GM23338 (cell line): ENCODE measurements around the gene NECAP2. TPM values are rescaled to one million over a fixed set of nuclear protein-coding genes. Genes with fewer than 3 reads are reported as not detected.

Experiments
- ATAC-seq: fragments of 200-7000 bp; cut with Tn5 transposase; 3 replicates; pipeline ENCODE4 v1.9.1; 2020
- DNase-seq: peaks from one replicate; pipeline ENCODE4 v3.0.0-alpha.2; 2015; ENCODE audit warnings: low spot score
- H2AFZ ChIP-seq: fragments of 200-600 bp; sonication (generic); 2 replicates; pipeline ENCODE4 v1.8.0; 2016; ENCODE audit warnings: antibody characterized with exemption, mild to moderate bottlenecking, moderate library complexity
- H3F3A ChIP-seq: fragments of 200-600 bp; sonication (generic); replicated peaks from 2 replicates; pipeline ENCODE4 v1.8.0; 2017; ENCODE audit warnings: antibody characterized with exemption, mixed run types, low read depth
- H3K27ac ChIP-seq: fragments of 200-600 bp; sonication (generic); 2 replicates; pipeline ENCODE4 v1.6.1; 2016; ENCODE audit warnings: low read depth
- H3K27me3 ChIP-seq: fragments of 200-600 bp; sonication (generic); 2 replicates; pipeline ENCODE4 v1.8.0; 2016; ENCODE audit warnings: mild to moderate bottlenecking, mixed run types, moderate library complexity; ENCODE audit not compliant: insufficient read depth
- H3K36me3 ChIP-seq: fragments of 200-600 bp; sonication (generic); 2 replicates; pipeline ENCODE4 v1.8.0; 2016; ENCODE audit warnings: mild to moderate bottlenecking; ENCODE audit not compliant: insufficient read depth
- H3K4me1 ChIP-seq: fragments of 200-600 bp; sonication (generic); 2 replicates; pipeline ENCODE4 v1.8.0; 2016; ENCODE audit warnings: mild to moderate bottlenecking, moderate library complexity; ENCODE audit not compliant: insufficient read depth
- H3K4me2 ChIP-seq: fragments of 200-600 bp; sonication (generic); 2 replicates; pipeline ENCODE4 v1.7.1; 2017; ENCODE audit warnings: mixed run types
- H3K4me3 ChIP-seq: fragments of 200-600 bp; sonication (generic); 2 replicates; pipeline ENCODE4 v1.6.1; 2016; ENCODE audit warnings: mixed run types
- H3K79me2 ChIP-seq: fragments of 200-600 bp; sonication (generic); replicated peaks from 2 replicates; pipeline ENCODE4 v1.8.0; 2017; ENCODE audit warnings: mild to moderate bottlenecking; ENCODE audit not compliant: insufficient read depth
- H3K9me2 ChIP-seq: fragments of 200-600 bp; sonication (generic); 2 replicates; pipeline ENCODE4 v1.8.0; 2017; ENCODE audit not compliant: insufficient read depth
- H4K20me1 ChIP-seq: fragments of 200-600 bp; sonication (generic); replicated peaks from 2 replicates; pipeline ENCODE4 v1.8.0; 2017; ENCODE audit warnings: mild to moderate bottlenecking; ENCODE audit not compliant: insufficient read depth
- H3K27ac Mint-ChIP-seq: 2 replicates; pipeline ENCODE4 v1.8.0; 2020; ENCODE audit warnings: inconsistent platforms, mild to moderate bottlenecking, moderate library complexity, mixed read lengths
- H3K27me3 Mint-ChIP-seq: 3 replicates; pipeline ENCODE4 v1.8.0; 2022; ENCODE audit warnings: low read depth, mild to moderate bottlenecking, moderate library complexity, mixed read lengths, inconsistent platforms; ENCODE audit not compliant: insufficient read depth, poor library complexity
- H3K36me3 Mint-ChIP-seq: 3 replicates; pipeline ENCODE4 v1.8.0; 2021; ENCODE audit warnings: low read depth, mild to moderate bottlenecking, inconsistent platforms, moderate library complexity, mixed read lengths
- H3K4me1 Mint-ChIP-seq: 3 replicates; pipeline ENCODE4 v1.8.0; 2020; ENCODE audit warnings: mild to moderate bottlenecking, inconsistent platforms, mixed read lengths
- H3K4me3 Mint-ChIP-seq: 3 replicates; pipeline ENCODE4 v1.8.0; 2021; ENCODE audit warnings: moderate library complexity, mild to moderate bottlenecking, inconsistent platforms, mixed read lengths
- H3K9me3 Mint-ChIP-seq: 3 replicates; pipeline ENCODE4 v1.8.0; 2020; ENCODE audit warnings: moderate library complexity, mild to moderate bottlenecking, inconsistent platforms, mixed read lengths
- CTCF ChIP-seq, 2 experiments: fragments of 200-600 bp in 1 of 2; sonication (generic) in 1 of 2; conservative IDR thresholded peaks; 2 replicates each; pipeline versions ENCODE4 v1.5.1 to v1.6.1; 2016 to 2017; ENCODE audit warnings: antibody characterized with exemption in 2 of 2, low read depth in 2 of 2, mild to moderate bottlenecking in 2 of 2, moderate library complexity in 1 of 2
- ETS1 ChIP-seq: IDR thresholded peaks from 2 replicates; pipeline ENCODE4 v1.6.1; 2016; ENCODE audit warnings: antibody characterized with exemption
- STAT1 ChIP-seq: IDR thresholded peaks from one replicate; pipeline ENCODE4 v1.6.1; 2016; ENCODE audit warnings: antibody characterized with exemption; ENCODE audit not compliant: unreplicated experiment
- ZNF114 ChIP-seq: fragments of 250-450 bp; sonication (Bioruptor Pico); IDR thresholded peaks from 2 replicates; pipeline ENCODE4 v1.5.0; 2020; ENCODE audit warnings: mild to moderate bottlenecking, moderate library complexity
- ZNF462 ChIP-seq: fragments of 250-450 bp; sonication (Bioruptor Pico); IDR thresholded peaks from 2 replicates; pipeline ENCODE4 v1.5.0; 2020; ENCODE audit warnings: mild to moderate bottlenecking, moderate library complexity
- polyA plus RNA-seq: library from polyadenylated mRNA; unstranded; fragments of >200 nt; fragmentation: Nextera tagmentation; extraction: Ambion mirVana; gene quantifications from 2 replicates; pipeline ENCODE4 v1.2.1, GENCODE V29; 2016
- total RNA-seq: library from RNA; depleted of rRNA; stranded (reverse); fragments of >200 nt; shearing (Covaris generic); gene quantifications from 2 replicates; pipeline ENCODE4 v1.2.3, GENCODE V29; 2014

The NECAP2 gene
- total and polyA plus RNA-seq, 2 experiments from 2014 or later, result 20.2 to 28.9 TPM

- no peak for TF ChIP-seq ZNF462 (CRISPR knock-in tag)
- TF ChIP-seq ZNF114 (CRISPR knock-in tag), result no peak
- TF ChIP-seq ETS1, result no peak
- no peak for TF ChIP-seq STAT1
These were observed 30.9 kb upstream of the NECAP2 start (continued) for GRCh38 chr1:16409536-16410152.

- Mint-ChIP-seq H3K4me1 (peaks cover 6% of the 10 kb centered on the region; the same call in 2 of the 3 replicates), H3K27ac (no peak overlapping the region), H3K36me3 (no peaks in the 10 kb centered on the region; the same call in 2 of the 3 replicates), H3K9me3 (no peaks in the 10 kb centered on the region; the same call in 2 of the 3 replicates), H3K4me3 (no peak overlapping the region), H3K27me3 (peaks cover 8% of the 10 kb centered on the region)
- H3K4me2 ChIP-seq, result no peak overlapping the region
- no peaks in the 10 kb centered on the region for H4K20me1 ChIP-seq
- no peak overlapping the region for H3K27ac ChIP-seq
- no peak overlapping the region for H3K4me3 ChIP-seq
- no peak overlapping the region for H2AFZ ChIP-seq
- no peaks in the 10 kb centered on the region for H3F3A ChIP-seq
- H3K27me3 ChIP-seq, result no peaks in the 10 kb centered on the region
- H3K36me3 ChIP-seq, result no peaks in the 10 kb centered on the region
- H3K9me2 ChIP-seq, result no peaks in the 10 kb centered on the region
- ATAC-seq, result no peak
- no peaks in the 10 kb centered on the region for H3K79me2 ChIP-seq
- DNase-seq, result no peak
- H3K4me1 ChIP-seq, result no peaks in the 10 kb centered on the region
- TF ChIP-seq CTCF (conservative IDR thresholded peaks at IDR 0.05; ENCODE audit: low read depth in 2 of 2) (no peak), ZNF462 (CRISPR knock-in tag) (no peak), STAT1 (no peak), ZNF114 (CRISPR knock-in tag) (no peak)
These were observed 29.7 kb upstream of the NECAP2 start for GRCh38 chr1:16410803-16411202.
